ENCODE data around the gene THBS3.
"Not testable (repeated sequence)": the region's sequence is repeated elsewhere in the genome, so short reads cannot be mapped to it uniquely, and the experiment has no call there.

THBS3 gene

GRCh38 chr1:155206891-155207805 lies 549 bp downstream of the THBS3 start:
- peak; percentile 83 for DNase-seq (ENCODE audit: low spot score)

DNA sequence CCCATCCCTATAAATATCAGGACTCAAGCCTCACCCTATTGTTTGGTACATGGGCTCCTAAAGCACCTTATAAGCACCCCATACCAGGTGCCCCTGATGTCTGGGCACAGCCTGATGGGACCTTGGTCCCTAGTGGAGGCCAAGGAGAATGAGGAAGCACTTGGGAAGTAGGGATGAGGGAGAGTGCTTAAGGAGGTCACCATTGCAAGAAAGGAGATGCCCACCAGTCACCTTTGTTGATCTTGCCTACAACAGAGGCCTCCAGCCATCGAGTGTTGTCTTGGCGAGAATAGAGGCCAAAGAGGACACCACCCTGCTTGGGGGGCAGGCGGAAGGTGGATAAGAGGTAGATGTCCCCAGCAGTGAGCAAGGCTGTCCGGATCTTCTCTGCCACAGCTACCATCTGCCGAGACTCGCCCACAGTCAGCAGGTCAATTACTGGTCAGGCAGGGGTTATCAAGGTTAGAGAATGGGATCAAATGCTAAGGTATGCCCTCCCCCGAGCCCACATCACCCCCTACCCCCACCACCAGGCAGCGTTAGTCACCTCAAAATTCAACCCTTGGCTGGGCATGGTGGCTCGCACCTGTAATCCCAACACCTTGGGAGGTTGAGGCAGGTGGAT lies 1.6 kb downstream of the THBS3 start:
- DNase-seq (ENCODE audit: low spot score), result no peak

GRCh38 chr1:155205035-155205434 lies 2.7 kb downstream of the THBS3 start:
- DNase-seq (ENCODE audit: low spot score), result no peak

GRCh38 chr1:155202731-155203515 lies 4.8 kb downstream of the THBS3 start:
- DNase-seq (ENCODE audit: low spot score), result no peak

- DNase-seq (ENCODE audit: low spot score), result no peak
Observed at GRCh38 chr1:155202198-155202597, 5.5 kb downstream of the THBS3 start.

- no peak for DNase-seq (ENCODE audit: low spot score)
Observed at GRCh38 chr1:155200920-155201319, 6.8 kb downstream of the THBS3 start.

GRCh38 chr1:155199792-155200191 lies 7.9 kb downstream of the THBS3 start:
- DNase-seq (ENCODE audit: low spot score), result no peak

DNA sequence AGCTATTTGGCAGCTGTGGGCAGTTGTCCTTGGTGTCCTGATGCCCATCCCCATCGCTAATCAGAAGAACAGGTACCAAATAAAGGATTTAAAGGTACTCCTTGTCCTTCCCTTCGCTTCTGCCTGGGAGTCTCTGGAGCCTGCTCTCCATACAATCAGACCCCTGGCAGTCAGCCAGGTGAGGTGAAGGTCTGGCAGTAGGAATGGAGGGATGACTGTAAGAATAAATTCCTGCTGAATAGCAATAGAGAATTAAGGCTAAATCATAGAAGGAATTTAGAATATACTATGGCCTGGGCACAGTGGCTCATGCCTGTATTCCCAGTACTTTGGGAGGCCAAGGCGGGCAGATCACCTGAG lies 9.2 kb downstream of the THBS3 start:
- DNase-seq (ENCODE audit: low spot score), result no peak

- DNase-seq (ENCODE audit: low spot score), result no peak
Observed at GRCh38 chr1:155197901-155198546, 9.7 kb downstream of the THBS3 start.

DNA sequence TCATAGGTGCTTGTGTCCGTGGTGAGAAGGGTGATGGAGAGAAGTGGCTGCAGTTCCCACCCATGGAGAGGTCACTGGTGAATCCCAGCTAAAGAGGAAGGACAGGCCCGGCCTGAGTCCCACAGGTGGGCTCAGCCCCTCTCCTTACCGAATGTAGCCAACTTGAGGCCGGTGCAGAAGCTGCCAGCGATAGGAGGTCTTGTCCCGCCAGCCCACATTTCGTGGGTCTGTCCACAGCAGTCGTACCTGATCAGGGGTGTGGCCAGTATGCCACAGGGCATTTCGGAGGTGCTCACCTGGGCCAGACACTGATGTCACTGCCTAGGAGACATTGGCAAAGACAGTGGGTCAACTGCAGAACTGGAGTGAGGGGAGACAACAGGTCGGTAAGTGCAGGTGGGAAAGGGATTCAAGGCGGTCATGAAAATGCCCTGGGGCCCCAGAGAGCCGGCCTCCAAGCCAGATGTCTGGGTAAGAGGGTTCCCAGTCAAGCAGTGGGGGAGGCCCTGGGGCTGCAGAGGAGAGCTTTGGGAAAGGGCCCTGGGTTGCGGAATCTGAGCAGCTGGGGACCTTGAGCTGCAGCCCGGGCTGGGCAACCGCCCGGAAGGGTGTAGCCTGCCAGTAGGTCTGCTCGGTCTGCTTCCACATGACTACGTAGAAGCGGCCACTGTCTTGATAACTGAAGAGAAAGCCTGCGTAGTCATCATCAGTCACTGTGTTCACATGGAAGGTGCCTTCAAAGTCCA lies 10.6 kb downstream of the THBS3 start:
- no peak for DNase-seq (ENCODE audit: low spot score)

DNA sequence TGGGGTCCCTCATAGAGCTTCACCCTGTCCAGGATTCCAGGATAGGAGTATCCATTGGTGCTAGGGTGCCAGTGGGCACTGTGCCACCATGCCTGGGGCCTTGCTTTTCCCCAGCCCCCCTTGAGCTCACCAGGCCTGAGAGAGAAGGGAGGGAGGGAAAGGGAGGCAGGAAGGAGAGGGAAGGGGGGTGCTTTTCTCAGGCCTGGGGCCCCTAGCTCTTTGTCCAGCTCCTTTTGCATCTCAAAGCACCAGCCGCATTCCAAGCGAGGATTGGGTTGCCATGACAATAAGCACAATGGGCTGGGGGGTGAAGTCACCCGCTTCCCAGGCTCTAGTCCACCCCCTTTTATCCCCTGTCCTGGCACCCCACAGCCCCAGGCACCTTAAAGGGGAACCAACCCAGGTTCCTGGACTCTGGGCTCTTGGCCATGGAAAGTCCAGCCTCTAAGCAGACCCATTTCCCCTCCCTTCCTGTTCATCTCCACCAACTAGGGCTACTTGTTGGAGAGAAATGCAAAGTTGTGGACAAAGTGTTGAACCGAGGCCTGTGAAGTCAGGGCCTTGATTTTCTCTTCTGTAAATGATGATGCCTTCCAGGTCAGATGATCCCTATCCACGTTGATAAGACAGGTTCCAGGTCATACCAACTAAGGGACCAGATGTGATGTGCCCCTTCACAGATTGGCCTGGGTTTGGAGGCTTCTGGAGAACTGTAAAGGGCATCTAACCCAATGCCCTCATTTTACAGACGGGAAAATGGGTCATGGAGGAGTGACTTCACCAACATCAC lies 11.4 kb downstream of the THBS3 start:
- DNase-seq (ENCODE audit: low spot score), result no peak

- peak; percentile 57 for DNase-seq (ENCODE audit: low spot score)
Observed at GRCh38 chr1:155195201-155196102, 12.2 kb downstream of the THBS3 start.

DNA sequence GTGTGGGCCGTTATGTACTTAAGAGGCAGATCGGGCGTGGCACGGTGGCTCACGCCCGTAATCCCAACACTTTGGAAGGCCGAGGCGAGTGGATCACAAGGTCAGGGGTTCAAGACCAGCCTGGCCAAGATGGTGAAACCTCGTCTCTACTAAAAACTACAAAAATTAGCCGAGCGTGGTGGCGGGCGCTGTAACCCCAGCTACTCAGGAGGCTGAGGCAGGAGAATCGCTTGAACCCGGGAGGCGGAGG lies 13.8 kb downstream of the THBS3 start:
- DNase-seq (ENCODE audit: low spot score), result not testable (repeated sequence)

- peak; percentile 95 for DNase-seq (ENCODE audit: low spot score)
Observed at GRCh38 chr1:155193275-155193990, 14.3 kb downstream of the THBS3 start.

GRCh38 chr1:155192346-155193274 lies 15.1 kb downstream of the THBS3 start:
- no peak for DNase-seq (ENCODE audit: low spot score)

DNA sequence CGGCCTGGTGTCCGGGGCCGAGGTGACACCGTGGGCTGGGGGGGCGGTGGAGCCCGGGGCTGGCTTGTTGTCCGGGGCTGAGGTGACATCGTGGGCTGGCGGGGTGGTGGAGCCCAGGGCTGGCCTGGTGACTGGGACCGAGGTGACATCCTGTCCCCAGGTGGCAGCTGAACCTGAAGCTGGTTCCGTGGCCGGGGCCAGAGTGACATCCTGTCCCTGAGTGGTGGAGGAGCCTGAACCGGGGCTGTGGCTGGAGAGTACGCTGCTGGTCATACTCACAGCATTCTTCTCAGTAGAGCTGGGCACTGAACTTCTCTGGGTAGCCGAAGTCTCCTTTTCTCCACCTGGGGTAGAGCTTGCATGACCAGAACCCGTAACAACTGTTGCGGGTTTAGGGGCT lies 15.8 kb downstream of the THBS3 start:
- DNase-seq (ENCODE audit: low spot score), result no peak

- not testable (repeated sequence) for DNase-seq (ENCODE audit: low spot score)
Observed at GRCh38 chr1:155189926-155190325, 17.8 kb downstream of the THBS3 start.

GRCh38 chr1:155188268-155188667 lies 19.4 kb downstream of the THBS3 start:
- no peak for DNase-seq (ENCODE audit: low spot score)
